ENCODE data around the gene DUOXA2.
"Not testable (repeated sequence)": the region's sequence is repeated elsewhere in the genome, so short reads cannot be mapped to it uniquely, and the experiment has no call there.

Gene DUOXA2

DNA sequence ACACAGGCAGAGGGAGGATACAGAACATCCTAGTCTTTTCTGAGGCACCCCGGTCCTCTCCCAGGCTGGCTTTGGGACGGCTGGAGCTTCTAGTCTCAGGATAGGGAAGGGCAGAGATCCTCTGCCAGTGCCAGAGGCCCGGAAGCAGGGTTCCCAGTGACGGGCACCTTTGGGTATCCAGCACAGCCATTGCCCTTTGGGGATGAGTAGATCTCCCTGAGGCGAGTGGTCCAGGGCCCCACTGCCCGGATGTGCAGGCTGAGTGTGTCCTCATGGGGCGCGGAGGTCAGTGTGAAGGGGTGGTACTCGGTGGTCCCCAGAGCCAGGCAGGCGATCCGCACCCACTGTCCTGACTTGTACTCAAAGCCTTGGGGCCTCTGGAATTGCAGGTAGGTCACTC lies 18.5 kb upstream of the DUOXA2 start:
- DNase-seq (ENCODE audit: low read depth in 2 of 3, low spot score in 1 of 3), result no peak

DNA sequence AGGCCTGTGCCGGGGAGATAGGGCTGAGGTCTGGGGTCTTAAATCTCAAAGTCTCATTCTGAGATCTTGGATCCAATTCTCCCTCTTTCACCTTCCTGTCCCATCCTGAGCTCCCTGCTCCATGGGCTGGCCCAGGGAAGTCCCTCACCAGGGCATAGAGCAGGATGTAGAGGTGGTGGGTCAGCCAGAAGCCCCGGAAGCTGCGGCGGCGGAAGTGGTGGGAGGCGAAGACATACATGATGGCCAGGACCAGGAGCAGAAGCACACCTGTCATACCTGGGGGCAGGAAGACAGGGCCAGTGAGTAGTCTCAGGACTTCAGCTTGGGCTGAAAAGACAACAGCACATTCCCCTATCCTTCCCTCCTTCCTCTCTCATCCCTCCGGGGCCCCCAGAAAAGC lies 16.7 kb upstream of the DUOXA2 start:
- no peak for DNase-seq (ENCODE audit: low read depth in 2 of 3, low spot score in 1 of 3)

DNA sequence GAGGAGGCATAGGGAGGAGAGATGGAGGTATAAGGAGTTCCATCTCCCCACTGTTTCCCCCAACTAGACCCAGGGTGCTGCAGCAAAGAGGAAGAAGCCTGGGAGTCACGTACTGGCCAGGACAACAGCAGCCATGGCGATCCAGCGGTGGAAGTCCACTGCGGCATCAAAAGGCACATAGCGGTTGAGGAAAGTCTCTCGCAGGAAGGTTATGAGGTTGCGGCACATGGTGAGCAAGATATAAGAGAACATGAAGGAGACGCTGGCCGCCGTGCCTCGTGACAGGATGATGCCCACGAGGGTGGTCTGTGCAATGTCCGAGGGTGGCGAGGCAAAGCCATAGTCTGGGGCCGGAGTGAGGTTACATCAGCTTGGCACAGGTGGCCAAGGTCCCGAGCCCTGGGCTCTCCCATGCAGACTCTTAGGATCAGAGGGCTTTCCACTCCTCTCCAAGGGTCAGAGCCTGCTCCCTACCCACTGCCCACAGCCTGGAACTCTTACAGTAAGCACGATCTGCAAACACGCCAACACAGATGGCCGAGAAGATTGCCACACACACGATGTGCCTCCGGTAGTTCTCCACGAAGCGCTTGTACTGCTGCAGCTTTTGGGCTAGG lies 14.5 kb upstream of the DUOXA2 start:
- DNase-seq (ENCODE audit: low read depth in 2 of 3, low spot score in 1 of 3), result no peak

DNA sequence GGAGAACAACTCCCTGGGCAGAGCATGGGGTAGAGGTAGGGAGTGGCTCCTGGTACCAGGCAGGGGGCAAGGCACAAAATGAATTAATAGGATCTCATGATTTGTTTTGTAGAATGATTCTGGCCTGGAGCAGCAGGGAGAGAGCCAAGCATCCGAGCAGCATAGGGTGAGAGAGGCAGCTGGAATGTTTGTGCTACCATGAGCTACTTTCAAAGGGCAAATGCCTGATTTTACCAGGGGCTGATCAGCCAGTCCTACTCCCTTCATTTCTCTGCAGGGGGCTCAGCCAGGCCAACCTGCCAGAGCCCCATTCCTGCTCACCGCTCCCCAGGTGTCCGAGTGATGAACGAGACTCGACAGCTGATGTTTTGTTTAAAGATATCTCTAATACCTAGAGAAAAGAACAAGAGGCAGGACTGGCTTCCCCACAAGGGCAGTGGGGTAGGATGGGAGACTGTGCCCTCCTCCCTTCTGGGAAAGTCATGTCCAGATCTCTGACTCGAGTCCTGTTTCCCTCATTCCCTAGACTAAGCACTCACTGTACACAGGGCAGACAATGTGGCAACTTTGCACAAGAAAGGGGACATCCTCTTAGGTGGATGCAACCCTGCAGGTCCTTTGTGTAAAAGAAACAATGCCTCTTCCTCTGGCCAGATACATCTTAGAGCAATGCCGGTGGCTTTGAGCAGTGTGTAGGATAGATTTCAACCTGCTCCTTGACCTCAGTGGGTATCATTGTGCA lies 13.1 kb upstream of the DUOXA2 start:
- DNase-seq (ENCODE audit: low read depth in 2 of 3, low spot score in 1 of 3), result no peak

DNA sequence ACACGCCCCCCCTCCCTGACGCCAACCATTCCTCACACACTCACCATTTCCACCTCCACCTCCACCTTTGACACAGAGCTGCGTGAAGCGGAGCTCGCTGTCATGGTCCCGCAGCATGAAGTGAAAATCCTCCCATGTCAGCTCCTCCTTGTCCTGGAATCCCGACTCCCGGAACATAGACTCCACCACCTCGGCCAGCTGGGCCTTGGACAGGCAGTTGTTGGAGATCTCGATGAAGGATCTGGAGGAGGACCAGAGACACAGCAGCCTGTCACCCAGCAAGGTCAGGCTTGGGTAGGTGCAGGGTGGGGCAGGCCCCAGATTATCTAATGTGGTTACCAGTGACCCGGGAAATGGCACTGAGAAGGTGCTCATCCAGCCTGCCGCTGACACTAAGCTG lies 12.4 kb upstream of the DUOXA2 start:
- no peak for DNase-seq (ENCODE audit: low read depth in 2 of 3, low spot score in 1 of 3)

DNA sequence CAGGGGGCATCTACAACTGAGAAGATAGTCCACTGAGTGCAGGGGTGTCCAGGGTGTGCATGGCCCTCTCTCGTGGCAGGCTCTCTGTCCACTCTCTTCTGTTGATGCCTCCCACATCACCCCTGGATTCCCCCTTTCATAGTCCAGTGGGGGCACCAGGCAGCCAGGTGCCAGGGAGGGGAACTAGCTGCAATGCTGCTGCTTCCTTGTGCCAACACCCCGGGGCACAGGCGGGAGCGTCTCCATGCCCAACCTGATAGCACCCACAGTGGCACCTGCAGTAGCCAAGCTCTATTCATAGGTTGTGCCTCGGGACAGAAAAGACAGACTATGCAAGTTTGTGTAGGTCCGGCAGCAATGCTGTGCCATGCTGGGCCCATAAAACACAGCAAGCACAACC lies 11.9 kb upstream of the DUOXA2 start:
- DNase-seq (ENCODE audit: low read depth in 2 of 3, low spot score in 1 of 3), result no peak

DNA sequence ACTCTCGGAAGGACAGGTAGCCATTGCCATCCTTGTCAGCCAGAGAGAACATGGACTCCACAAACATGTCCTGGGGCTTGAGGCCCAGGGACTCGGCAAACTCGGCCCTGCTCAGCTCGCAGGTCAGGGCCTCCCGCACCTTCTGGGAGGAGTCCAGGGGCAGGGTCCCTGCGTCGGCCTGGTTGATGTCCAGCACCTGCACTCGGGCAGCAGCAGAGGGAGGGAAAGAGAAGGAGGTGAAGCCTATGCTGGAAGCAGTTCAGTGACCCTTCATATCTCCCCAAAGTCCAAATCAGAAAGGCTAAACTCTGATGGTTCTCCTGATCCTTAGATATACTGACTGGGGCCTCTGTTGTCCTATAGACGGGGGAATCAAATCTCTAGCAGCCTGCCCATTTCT lies 10.0 kb upstream of the DUOXA2 start:
- DNase-seq (ENCODE audit: low read depth in 2 of 3, low spot score in 1 of 3), result not testable (repeated sequence)

DNA sequence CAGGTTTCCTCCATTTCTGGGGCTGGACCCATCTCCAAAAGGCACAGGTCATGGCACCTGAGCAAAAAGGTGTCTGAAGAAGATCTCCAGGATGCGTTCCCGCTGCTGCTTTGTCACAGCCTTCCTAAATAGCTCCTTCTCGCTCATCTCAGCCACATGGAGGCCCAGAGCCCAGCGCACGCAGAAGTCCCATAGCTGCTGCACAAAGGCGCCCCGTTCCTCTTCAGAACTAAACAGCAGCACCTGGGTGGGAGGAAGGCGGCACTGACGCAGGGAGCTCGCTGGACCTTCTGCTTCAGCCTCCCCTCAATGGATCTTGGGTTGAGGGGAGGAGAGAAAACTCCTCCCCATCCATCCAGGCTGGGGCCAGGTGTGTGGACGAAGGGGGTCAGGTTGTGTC lies 8.5 kb upstream of the DUOXA2 start:
- DNase-seq (ENCODE audit: low read depth in 2 of 3, low spot score in 1 of 3), result no peak

DNA sequence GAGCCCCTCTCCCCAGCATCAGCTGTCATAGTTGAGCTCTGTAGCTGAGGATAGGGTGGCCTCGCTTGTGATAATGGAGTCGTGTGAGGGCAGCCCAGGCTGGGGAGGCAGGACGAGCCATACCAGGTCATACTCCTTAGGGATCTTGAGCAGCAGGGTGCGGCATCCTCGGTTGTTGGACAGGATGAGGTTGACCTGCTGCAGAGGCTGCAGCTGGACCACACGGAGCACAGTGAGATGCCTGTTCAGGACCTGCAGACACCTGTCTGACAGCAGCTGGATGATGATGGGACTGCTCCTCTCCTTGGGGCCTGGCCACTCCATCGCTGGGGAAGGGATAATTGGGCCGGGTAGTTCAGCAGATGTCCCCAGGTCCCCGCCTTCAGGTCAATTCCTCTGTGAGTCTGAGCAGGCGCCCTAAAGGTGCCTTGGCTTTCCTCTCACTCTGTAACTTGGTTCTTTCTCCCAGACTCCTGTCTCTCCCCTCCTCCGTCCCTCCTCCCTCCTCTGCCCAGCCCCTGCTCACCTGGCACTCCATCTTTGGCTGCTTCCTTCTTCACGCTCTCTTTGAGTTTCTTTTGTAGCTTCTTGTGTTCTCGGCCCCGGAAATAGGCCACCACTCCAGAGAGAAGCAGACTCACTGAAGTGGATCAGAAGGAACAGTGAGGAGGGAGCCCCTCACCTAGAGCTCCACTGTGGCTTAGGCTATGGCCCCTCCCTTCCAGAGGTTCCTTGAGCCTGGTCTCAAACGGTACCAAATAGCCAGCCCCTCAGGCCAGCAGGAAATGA lies 7.9 kb upstream of the DUOXA2 start:
- no peak for DNase-seq (ENCODE audit: low read depth in 2 of 3, low spot score in 1 of 3)

DNA sequence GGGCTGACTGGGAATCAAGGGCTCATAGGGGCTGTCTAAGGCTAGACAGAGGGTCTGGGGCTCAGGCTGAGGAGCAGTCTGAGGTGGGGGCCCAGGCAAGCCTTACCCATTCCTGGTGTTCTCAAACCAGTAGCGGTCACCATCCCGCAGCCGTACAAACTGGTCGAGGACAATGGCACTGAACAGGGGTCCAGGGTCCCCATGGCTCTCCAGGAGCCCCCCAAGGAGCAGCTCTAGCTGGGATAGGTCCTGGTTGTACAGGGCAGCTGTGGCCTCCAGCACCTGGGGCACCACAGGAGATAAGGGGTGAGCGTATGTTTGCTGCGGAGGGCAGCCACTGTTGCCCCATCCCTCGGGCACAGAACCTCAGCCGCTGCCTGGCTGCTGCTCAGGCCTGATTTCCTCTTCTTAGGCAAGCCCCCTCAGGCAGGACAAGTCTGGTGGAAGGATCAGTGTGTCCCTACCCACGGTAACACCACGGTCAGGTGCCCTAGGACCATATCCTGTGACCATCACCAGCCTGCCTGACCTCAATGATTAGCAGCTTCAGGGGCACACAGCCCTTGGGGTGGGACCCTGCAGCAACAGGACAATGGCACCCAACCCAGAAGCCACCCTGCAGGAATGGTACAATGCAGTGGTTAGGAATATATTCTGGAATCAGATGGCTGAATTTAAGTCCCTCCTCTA lies 6.0 kb upstream of the DUOXA2 start:
- DNase-seq (ENCODE audit: low read depth in 2 of 3, low spot score in 1 of 3), result no peak

DNA sequence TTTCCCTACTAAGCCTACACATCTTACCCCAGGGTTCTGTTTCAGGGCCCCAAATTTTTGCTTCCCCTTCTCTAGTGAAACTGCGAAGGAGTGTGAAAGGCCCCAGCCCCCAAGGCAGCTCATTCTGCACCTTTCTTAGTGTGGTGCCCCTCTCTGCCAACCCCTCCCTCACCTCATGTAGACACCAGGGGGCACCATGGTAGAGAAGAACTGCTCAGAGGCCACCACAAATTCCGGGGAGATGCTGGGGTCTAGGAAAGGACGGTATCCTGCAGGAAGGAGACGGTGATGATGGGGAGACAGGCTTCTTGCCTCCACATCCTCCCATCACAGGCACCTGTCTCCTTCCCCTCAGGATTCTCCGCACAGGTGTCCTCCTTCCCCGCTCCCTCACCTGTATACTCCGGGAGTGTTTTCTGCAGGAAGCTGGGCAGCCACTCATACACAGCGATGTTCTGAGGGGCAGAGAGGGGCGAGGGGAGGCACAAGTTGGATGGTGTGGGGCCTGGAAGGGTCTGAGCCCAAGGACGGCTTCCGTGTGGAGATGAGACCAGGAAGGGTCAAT lies 3.8 kb upstream of the DUOXA2 start:
- no peak for DNase-seq (ENCODE audit: low read depth in 2 of 3, low spot score in 1 of 3)

DNA sequence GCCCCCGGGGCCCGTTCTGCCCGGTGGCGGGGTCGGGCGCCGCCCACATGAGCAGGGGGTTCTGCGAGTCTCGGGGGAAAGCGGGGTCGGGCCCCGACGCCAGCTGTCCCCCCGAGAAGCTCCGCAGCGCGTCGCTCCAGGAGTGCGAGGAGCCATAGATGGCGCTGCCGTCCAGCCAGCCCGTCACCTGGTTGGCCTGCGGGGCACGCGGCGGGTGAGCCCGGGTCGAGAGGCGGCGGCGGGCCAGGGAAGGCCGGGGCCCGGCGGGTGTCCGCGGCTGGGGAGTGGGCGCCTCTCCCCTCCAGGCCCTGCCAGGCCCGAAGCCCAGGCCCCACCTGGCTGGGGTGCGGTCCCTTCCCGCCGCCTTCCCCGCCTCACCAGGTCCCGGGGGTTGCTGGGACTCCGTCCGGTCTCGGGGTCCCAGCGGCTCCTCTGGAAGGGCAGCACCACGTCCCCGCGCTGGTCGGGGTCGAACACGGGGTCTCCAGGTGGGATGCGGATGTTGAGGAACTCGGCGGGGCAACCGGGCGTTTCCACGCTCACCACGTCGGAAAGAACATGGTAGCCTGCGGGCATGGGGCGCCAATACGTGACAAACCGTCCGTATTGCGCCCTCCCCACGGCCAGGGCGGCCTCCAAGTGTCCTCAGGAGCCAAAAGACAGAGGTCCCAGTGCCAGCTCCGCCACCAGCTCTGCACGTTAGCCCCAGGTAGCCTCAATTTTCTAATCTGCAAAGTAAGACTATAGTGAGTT lies 2.6 kb upstream of the DUOXA2 start:
- no peak for DNase-seq (ENCODE audit: low read depth in 2 of 3, low spot score in 1 of 3)

DNA sequence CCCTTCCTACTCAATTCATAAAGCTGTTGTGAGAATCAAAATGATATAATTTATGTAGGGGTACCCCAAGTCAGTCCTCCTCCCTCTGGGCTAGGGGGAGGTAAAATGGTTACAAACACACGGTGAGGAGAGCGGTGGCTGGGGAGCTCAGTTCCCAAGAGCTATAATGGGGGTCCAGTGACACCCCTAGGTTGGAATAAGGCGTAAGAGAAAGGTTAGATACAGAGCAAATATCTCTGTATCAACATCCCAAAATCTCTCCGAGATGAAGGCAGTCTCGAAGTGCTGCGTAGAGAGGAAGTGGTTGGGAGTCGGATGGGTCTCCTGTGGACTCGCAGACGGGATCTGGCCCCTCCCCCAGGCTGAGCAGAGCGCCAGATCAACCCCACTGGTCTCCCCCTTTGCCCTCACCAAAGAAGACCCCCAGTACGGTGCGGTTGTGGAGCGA lies 2.0 kb upstream of the DUOXA2 start:
- DNase-seq (ENCODE audit: low read depth in 2 of 3, low spot score in 1 of 3), result no peak

DNA sequence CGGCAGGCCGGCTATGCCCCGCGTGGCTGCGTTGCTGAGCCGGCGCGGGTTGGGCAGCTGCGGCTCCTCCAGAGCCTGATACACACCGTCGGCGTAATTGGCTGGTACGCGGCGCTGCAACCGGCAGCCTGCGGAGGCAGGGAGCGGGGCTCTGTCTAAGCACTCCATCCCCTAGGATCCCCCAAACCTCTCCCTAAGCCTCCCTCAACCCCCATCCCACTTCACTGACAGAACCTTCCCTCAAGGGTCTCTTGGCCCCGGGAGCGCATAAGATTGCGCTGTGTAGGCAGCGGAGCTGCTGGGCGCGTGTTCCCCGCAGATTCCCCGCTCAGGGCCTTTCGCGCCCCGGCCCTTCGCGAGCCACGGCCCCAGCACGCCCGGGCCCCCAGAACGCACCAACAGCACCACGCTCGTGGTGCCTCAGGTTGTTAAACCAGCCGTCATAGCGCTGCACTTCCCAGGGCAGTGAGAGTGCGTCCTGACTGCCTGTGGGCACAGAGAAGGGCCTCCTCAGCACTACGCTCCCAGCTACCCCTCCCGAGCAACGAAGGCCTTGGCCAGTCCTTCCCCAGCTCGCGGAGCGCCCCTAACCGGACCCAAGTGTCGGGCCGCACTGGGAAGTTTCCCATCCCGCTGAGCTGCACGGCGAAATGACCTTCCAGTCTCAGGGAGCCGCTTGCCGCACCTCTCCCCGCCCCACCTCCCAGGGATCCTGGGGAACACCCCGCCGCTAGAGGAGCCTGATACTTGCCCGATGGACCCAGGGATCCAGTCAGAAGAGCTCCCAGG lies 1.3 kb upstream of the DUOXA2 start:
- DNase-seq (ENCODE audit: low read depth in 2 of 3, low spot score in 1 of 3), result no peak

DNA sequence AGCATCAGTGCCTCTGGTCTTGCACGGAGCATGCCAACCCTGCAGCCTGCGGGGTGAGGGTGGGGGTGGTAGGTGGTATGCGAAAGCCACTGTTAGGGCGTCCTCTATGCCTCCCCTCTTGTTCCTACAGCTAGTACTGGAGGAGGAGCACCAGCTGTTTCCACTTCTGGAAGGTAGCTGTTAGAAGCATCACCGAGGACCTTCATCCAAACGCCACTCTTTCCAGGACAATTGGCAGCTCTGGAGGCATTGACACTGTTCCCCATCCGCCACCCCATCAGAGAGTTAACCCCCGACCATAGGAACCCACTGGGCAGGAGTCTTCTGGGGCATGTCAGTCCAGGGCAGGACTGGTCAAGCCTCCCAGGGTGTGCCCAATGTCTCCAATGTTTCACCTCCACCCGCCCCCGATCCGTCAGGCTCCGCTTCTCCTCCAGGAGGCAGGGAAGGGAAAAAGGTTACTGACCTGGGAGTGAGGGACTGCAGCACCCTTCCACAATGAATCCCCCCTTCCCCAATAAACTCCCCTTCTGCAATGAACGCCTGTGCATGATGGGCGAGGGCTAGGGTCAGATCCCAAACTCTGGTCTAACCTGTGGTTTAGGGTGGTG lies 641 bp upstream of the DUOXA2 start:
- DNase-seq (ENCODE audit: low read depth in 2 of 3, low spot score in 1 of 3), result no peak

DNA sequence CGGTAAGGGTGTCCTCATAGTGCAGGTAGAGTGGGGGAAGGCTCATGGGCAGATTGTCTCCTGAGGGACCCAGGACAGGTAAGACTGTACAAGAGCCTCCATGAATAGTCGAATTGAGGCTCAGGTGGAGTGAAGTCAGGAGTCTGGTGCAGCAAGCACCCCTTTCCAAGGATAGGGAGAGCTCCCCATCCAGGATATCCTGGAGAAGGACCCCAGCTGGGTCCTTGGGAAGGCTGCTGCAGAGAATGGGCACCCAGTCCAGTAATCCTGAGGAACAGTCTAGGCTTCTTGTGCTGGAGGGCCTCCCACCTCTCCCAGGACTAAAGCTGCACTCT lies 592 bp downstream of the DUOXA2 start:
- DNase-seq (ENCODE audit: low read depth in 2 of 3, low spot score in 1 of 3), result no peak

DNA sequence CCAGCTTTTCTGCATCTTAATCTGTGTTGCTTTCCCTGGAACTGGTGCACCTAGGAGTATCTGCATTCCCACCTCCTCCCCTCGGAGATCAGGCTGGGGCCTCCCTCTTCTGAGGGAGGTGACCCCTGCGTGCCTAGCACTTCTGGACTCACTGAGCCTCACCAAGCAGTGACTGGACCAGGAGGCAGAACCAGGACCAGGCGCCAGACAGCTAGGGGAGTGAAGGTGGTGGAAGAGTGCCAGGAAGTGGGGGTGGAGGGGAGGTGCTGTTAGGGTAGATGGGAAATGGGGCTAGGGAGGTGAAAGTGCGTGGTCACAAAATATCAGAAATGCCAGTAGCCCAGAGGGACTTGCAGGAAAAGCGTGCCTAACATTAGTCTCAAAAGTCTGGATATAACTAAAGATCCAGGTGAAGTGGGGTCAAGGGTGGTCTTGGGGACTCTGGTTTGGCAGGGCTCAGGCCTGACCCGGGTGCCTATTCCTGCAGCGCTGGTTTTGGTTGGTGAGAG lies 1.2 kb downstream of the DUOXA2 start:
- DNase-seq (ENCODE audit: low read depth in 2 of 3, low spot score in 1 of 3), result no peak

DNA sequence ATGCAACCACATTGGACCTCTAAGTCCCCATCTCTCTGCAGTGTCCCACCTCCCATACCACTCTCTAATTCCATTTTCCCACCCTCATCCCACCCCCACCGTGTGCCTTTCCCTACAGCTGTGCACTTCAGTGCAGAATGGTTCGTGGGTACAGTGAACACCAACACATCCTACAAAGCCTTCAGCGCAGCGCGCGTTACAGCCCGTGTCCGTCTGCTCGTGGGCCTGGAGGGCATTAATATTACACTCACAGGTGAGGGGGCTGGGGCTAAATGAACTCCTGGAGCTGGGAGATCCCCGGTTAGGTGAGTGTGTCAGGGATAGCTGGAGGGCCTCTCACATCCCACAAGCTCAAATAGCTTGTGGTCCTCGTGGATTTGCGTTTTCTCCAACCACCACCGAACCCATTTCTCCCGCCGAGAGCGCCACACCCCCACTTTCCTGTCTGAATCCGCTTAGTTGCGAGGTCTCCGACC lies 1.9 kb downstream of the DUOXA2 start:
- DNase-seq (ENCODE audit: low read depth in 2 of 3, low spot score in 1 of 3), result no peak
